Astrocyte of the cerebellum (primary cell): ENCODE data around the gene NAXE.

Source experiments
- DNase-seq: peaks from one replicate; pipeline ENCODE4 v3.0.0-alpha.2; 2011; ENCODE audit warnings: low read depth
- H3K4me3 ChIP-seq: 2 replicates; pipeline ENCODE4 v1.5.1; 2011; ENCODE audit warnings: mild to moderate bottlenecking, low read depth, low read length, moderate library complexity
- in situ Hi-C: cut with HindIII; loops from 2 replicates; pipeline ENCODE4 v1.10.0; 2017; ENCODE audit warnings: low sequenced_read_pairs
- TF ChIP-seq, protein P1 (sequence below): IDR thresholded peaks from 2 replicates; pipeline ENCODE4 v1.5.1; 2012; ENCODE audit warnings: low read length, low read depth, moderate library complexity, mild to moderate bottlenecking; ENCODE audit errors: missing control alignments

The NAXE gene

GRCh38 chr1:156574039-156574633, 17.4 kb upstream of the NAXE start:
- H3K4me3 ChIP-seq, result no peak overlapping the region
- in situ Hi-C loops, result no loop called here
- no peak for DNase-seq
- TF ChIP-seq, protein P1, sequence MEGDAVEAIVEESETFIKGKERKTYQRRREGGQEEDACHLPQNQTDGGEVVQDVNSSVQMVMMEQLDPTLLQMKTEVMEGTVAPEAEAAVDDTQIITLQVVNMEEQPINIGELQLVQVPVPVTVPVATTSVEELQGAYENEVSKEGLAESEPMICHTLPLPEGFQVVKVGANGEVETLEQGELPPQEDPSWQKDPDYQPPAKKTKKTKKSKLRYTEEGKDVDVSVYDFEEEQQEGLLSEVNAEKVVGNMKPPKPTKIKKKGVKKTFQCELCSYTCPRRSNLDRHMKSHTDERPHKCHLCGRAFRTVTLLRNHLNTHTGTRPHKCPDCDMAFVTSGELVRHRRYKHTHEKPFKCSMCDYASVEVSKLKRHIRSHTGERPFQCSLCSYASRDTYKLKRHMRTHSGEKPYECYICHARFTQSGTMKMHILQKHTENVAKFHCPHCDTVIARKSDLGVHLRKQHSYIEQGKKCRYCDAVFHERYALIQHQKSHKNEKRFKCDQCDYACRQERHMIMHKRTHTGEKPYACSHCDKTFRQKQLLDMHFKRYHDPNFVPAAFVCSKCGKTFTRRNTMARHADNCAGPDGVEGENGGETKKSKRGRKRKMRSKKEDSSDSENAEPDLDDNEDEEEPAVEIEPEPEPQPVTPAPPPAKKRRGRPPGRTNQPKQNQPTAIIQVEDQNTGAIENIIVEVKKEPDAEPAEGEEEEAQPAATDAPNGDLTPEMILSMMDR, result no peak

DNA sequence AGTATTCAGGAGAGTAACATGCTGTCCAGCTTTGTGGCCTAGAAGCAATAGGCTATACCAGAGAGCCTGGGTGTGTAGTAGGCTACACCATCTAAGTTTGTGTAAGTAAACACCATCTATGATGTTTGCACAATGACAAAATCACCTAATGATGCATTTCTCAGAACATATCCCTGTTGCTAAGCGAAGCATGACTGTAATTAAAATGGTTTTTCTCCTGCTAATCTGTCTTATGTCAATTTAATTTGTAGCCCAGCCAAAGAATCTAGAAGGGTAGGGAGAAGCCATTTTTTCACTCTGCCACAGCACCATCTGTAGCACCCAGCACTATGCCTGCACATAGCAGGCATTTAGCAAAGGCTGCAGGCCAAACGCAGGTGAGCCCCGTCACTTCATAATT, 14.0 kb upstream of the NAXE start:
- TF ChIP-seq, protein P1, result no peak
- H3K4me3 ChIP-seq, result no peak overlapping the region
- in situ Hi-C loops, result no loop called here
- no peak for DNase-seq

- TF ChIP-seq, protein P1, result no peak
- in situ Hi-C loops, result no loop called here
- no peak for DNase-seq
- H3K4me3 ChIP-seq, result no peak overlapping the region
Measured at GRCh38 chr1:156578055-156578454, 13.5 kb upstream of the NAXE start.

DNA sequence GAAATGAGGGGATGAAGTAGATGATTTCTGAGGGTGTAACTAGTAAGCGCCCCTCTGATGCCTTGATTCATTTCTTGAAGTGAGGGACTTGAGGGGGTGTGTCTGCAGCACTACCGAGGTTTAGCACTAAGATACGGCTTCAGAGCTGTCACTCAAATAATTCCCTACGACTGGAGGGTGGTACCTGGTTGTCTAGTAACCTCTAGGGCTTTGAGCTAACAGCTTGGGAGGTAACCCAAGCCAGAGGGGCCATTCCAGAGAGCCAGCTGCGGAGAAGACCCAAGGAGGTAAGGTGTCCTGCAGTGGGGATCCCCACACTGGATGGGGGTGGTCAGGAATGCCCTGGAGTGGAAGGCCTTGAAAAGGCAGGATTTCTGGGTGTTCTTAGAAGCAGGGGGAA, 12.1 kb upstream of the NAXE start, which contains the start of gene TTC24:
TSS of gene TTC24 (plus strand) at position 252 of the 400 bp plus-strand sequence. CDS start 1,642 bp downstream, outside the sequence.
- no peak for DNase-seq
- no peak within 1 kb of the TSS for H3K4me3 ChIP-seq
- in situ Hi-C loops, result no loop called here
- TF ChIP-seq, protein P1, result no peak

- in situ Hi-C loops, result no loop called here
- H3K4me3 ChIP-seq, result no peak overlapping the region
- no peak for DNase-seq
- TF ChIP-seq, protein P1, result no peak
Measured at GRCh38 chr1:156581661-156582387, 9.8 kb upstream of the NAXE start.

GRCh38 chr1:156582388-156583017, 9.1 kb upstream of the NAXE start:
- in situ Hi-C loops, result no loop called here

More at GRCh38 chr1:156582388-156583017, 9.1 kb upstream of the NAXE start:
- DNase-seq, result no peak
- H3K4me3 ChIP-seq, result no peak overlapping the region
- TF ChIP-seq, protein P1, result no peak
